ENCODE measurements around the gene SLIT3. TPM values are rescaled to one million over a fixed set of nuclear protein-coding genes. Genes with fewer than 3 reads are reported as not detected.

SLIT3 gene
- total and polyA plus RNA-seq, 10 of the 15 experiments (the other 5 are each of a cell fraction or from before 2014, with no cell fraction given) = 0.05 TPM; not detected in 9

GRCh38 chr5:169196059-169196458 is 104.9 kb downstream of the SLIT3 start:
- TF ChIP-seq FOXM1 (IDR thresholded peaks at IDR 0.05; ENCODE audit: low read depth, low read length) = no peak
- no peak for TF ChIP-seq JUNB (IDR thresholded peaks at IDR 0.05)
- TF ChIP-seq MTA2 (IDR thresholded peaks at IDR 0.05; ENCODE audit: low read depth) = no peak
- no peak for TF ChIP-seq SREBF2 (IDR thresholded peaks at IDR 0.05; ENCODE audit: low read length)
- RAD21 ChIA-PET (ENCODE audit: unreplicated experiment) = no interaction called here
- Histone ChIP-seq H4K20me1 (ENCODE audit: control insufficient read depth, insufficient read depth) (no peaks in the 10 kb centered on the region), H3K27ac (ENCODE audit: control insufficient read depth, insufficient read depth) (no peak overlapping the region), H3K9me3 (replicated peaks; ENCODE audit: control insufficient read depth, insufficient read depth, low read length) (no peaks in the 10 kb centered on the region), H3K9ac (ENCODE audit: control insufficient read depth, insufficient read depth, low read length) (no peak overlapping the region), H3K27me3 (replicated peaks in 1 of 2; ENCODE audit: control insufficient read depth in 2 of 2, insufficient read depth in 2 of 2, low read length in 1 of 2) (peaks cover 0 to 2% of the 10 kb centered on the region in 2 experiments; a peak in 2 of 4 replicates), H3K4me1 (ENCODE audit: control insufficient read depth, insufficient read depth, low read length) (no peaks in the 10 kb centered on the region), H3K79me2 (ENCODE audit: control insufficient read depth, insufficient read depth, low read length) (no peaks in the 10 kb centered on the region), H3K36me3 (ENCODE audit: control insufficient read depth in 2 of 2, insufficient read depth in 2 of 2, low read length in 1 of 2) (no peaks in the 10 kb centered on the region), H3K4me3 (no peak overlapping the region), H3K4me2 (ENCODE audit: control insufficient read depth, insufficient read depth) (no peak overlapping the region), H2AFZ (ENCODE audit: control insufficient read depth, low read depth, low read length) (no peak overlapping the region)
- FAIRE-seq (no peak), ATAC-seq (no peak), DNase-seq (ENCODE audit: low read depth, low spot score) (no peak)
- SMC1A ChIA-PET (ENCODE audit: uncharacterized antibody, unreplicated experiment) = no interaction called here
- CTCF ChIA-PET = no interaction called here
- intact Hi-C loops (cut with micrococcal nuclease; ENCODE audit: unreplicated experiment) = no loop called here
- no TSS peak for BruUV-seq (replicated peaks)
- WGBS (ENCODE audit: insufficient coverage, insufficient replicate concordance, low lambda C conversion rate, missing lambda C conversion rate) = 74% methylated on average over 6 of the region's 6 CpGs
- POLR2A ChIA-PET = no interaction called here
- in situ Hi-C loops (cut with MboI) = no loop called here

- Histone ChIP-seq H3K4me1 (ENCODE audit: control insufficient read depth, insufficient read depth, low read length) (no peaks in the 10 kb centered on the region), H3K27me3 (replicated peaks in 1 of 2; ENCODE audit: control insufficient read depth in 2 of 2, insufficient read depth in 2 of 2, low read length in 1 of 2) (peaks cover 0 to 2% of the 10 kb centered on the region in 2 experiments; a peak in 2 of 4 replicates), H3K4me2 (ENCODE audit: control insufficient read depth, insufficient read depth) (no peak overlapping the region), H2AFZ (ENCODE audit: control insufficient read depth, low read depth, low read length) (no peak overlapping the region), H3K9ac (ENCODE audit: control insufficient read depth, insufficient read depth, low read length) (no peak overlapping the region), H3K9me3 (replicated peaks; ENCODE audit: control insufficient read depth, insufficient read depth, low read length) (no peaks in the 10 kb centered on the region), H3K36me3 (ENCODE audit: control insufficient read depth in 2 of 2, insufficient read depth in 2 of 2, low read length in 1 of 2) (no peaks in the 10 kb centered on the region), H3K79me2 (ENCODE audit: control insufficient read depth, insufficient read depth, low read length) (no peaks in the 10 kb centered on the region), H4K20me1 (ENCODE audit: control insufficient read depth, insufficient read depth) (no peaks in the 10 kb centered on the region), H3K27ac (ENCODE audit: control insufficient read depth, insufficient read depth) (no peak overlapping the region), H3K4me3 (no peak overlapping the region)
- SMC1A ChIA-PET (ENCODE audit: uncharacterized antibody, unreplicated experiment) = no interaction called here
- WGBS (ENCODE audit: insufficient coverage, insufficient replicate concordance, low lambda C conversion rate, missing lambda C conversion rate) = 17% methylated on average over 8 of the region's 8 CpGs
- no peak for DNase-seq (ENCODE audit: low read depth, low spot score)
- CTCF ChIA-PET = no interaction called here
- RAD21 ChIA-PET (ENCODE audit: unreplicated experiment) = no interaction called here
- intact Hi-C loops (cut with micrococcal nuclease; ENCODE audit: unreplicated experiment) = no loop called here
- POLR2A ChIA-PET = no interaction called here
- BruUV-seq (replicated peaks) = no TSS peak
- no peak for ATAC-seq
- FAIRE-seq = no peak
- in situ Hi-C loops (cut with MboI) = no loop called here
- TF ChIP-seq PAX5 (IDR thresholded peaks at IDR 0.05; ENCODE audit: borderline replicate concordance, low read depth, low read length) (no peak), MTA2 (IDR thresholded peaks at IDR 0.05; ENCODE audit: low read depth) (no peak), EZH2 (IDR thresholded peaks at IDR 0.05; ENCODE audit: borderline replicate concordance, control insufficient read depth, low read depth, low read length) (no peak), BACH1 (IDR thresholded peaks at IDR 0.05; ENCODE audit: borderline replicate concordance) (no peak), IRF4 (IDR thresholded peaks at IDR 0.05; ENCODE audit: low read depth, low read length) (no peak), REST (IDR thresholded peaks at IDR 0.05; ENCODE audit: low read depth, low read length) (no peak), ZNF384 (IDR thresholded peaks at IDR 0.05; ENCODE audit: borderline replicate concordance, low read depth, low read length) (no peak), ZNF207 (IDR thresholded peaks at IDR 0.05; ENCODE audit: borderline replicate concordance) (no peak), ZNF24 (IDR thresholded peaks at IDR 0.05) (no peak), RAD21 (IDR thresholded peaks at IDR 0.05; ENCODE audit: insufficient read depth, low read depth, low read length) (no peak), RELA (IDR thresholded peaks at IDR 0.05; ENCODE audit: borderline replicate concordance, partially characterized antibody) (no peak), TCF7 (IDR thresholded peaks at IDR 0.05; ENCODE audit: borderline replicate concordance) (no peak)
Measured at GRCh38 chr5:169195601-169196000, 105.3 kb downstream of the SLIT3 start.
